ENCODE measurements around the gene PAQR6. TPM values are rescaled to one million over a fixed set of nuclear protein-coding genes. Genes with fewer than 3 reads are reported as not detected.

Gene PAQR6, protein sequence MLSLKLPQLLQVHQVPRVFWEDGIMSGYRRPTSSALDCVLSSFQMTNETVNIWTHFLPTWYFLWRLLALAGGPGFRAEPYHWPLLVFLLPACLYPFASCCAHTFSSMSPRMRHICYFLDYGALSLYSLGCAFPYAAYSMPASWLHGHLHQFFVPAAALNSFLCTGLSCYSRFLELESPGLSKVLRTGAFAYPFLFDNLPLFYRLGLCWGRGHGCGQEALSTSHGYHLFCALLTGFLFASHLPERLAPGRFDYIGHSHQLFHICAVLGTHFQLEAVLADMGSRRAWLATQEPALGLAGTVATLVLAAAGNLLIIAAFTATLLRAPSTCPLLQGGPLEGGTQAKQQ
- 0.27 and 0.47 TPM in 2 replicates for total RNA-seq

DNA sequence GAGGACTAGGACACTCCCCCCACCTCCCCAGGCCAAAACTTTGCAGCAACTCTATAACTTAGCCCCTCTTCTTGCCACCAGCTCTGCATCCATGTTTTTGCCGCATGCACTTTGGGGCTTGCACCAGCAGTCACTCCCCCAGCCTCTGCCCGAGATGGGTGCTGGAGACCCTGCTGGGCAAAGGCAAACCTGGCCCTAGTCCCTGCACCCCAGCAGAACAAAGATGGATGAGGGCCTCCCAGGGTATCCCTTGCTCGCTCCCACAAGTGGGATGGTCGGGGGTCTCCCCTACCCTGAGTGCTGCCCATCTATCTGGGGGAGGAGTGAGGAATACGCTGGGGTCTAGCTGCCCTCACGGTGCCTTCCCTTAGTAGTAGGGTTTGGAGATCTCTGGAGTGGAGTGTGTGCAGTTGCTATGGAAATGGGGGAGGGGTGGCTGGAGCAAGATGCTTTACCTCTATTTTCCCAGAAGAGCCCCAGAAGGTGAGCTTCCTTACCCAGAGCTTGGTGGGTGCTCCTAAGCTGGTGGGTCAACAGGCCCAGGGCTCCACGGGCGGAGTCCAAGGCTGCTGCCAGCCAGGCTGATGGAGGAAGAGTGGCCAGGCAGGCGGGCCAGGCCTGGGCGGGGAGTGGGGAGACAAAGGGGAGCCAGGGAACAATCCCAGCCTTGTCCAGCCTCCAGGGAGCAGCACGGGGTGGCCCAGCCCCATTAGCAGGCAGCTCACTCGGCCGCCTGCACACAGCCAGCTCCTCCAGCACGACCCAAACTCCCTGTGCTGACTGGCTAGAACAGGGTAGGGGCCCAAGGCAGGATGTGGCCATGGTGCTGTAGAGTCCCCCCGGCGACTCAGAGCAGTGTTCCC, at the start of gene PAQR6:
PAQR6 (minus strand) TSS at position 597 of the 863 bp plus-strand sequence. CDS start 1,325 bp downstream, outside the sequence.

DNA sequence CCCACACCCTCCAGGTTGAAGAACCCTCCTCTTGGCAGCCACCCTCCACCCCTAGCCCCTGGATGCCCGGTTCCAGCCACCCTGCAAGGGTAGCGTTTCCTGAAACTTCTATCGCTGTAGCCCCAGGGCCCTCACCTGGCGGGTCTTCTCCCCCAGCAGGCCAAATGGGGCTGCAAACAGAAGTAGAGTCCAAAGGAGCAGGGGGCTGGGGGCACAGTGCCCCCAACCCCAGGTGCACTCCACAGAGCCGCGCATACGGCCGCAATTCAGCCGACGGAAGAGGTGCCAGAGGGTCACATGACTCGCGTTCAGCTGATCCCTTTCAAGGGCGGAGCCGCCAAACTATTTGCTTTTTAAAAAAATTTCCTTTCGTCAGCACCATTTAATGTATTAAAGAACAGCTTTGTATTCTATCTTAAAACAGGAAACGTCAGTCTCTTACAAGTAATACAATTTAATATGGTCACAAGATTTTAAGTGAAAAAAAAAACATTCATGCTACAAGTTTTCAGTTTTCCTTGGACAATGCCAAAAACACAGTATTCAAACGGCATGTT, 47.6 kb upstream of the PAQR6 start, which contains the start of gene GLMP:
GLMP (minus strand) TSS at position 289 of the 557 bp plus-strand sequence; CDS start at position 255, 34 bp downstream.

DNA sequence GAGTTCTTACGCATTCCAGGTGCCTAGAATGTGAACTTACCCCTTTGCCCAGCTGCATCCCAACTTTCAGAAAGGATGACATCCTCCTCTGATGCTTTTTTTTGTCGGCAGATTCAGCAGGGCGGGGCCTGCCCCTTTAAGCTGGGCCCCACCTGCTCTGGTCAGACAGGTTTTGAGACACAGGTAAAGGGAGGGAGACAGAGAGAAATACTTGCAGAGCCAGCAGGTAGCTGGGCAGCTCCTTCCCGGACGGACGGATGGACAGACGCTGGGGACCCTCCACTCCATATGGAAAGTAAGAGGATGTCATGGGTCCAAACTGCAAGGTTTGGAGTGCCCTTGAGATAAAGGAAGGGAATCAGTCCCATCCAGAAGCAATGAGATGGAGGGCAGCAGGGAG, 36.3 kb upstream of the PAQR6 start, which contains the start of gene TMEM79:
TMEM79 (plus strand) TSS at position 214 of the 400 bp plus-strand sequence. CDS start 902 bp downstream, outside the sequence.

DNA sequence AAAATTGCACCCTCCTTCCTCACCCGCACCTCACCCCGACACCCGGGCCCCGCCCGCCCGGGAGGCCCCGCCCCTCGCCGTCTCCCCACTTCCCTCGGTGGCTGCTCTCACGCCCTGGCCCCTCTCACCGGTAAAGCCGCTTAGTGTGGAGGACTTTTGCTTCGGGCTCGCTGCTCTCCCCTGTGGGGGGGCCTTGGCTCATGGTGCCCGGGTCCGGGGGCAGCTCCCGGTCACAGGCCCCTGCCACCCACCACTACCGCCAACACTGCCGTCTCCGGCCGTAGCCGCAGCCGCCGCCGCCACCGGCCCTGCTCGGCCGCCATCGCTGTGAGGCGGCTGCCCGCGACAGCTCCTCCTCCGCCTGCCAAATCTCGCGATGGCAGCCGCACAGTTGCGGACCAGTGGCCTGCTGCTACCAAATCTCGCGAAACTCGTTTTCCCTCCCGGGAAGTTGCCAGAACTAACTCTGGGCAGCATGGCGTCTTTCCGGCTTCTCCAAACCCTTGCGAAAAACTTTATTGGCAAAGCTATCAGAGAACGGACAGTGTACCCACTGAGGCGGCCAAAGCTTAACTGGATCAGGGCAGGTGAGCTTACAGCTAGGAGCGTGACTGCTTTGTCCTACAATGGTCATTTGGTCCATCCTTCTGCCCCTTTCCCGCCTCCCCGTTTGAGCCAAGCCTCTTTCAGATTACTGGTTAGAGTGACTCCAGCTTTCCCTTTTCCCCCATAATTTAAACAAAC, 34.8 kb upstream of the PAQR6 start, which contains the start of gene SMG5:
SMG5 (minus strand) TSS at position 347 of the 744 bp plus-strand sequence; CDS start at position 202, 145 bp downstream.

DNA sequence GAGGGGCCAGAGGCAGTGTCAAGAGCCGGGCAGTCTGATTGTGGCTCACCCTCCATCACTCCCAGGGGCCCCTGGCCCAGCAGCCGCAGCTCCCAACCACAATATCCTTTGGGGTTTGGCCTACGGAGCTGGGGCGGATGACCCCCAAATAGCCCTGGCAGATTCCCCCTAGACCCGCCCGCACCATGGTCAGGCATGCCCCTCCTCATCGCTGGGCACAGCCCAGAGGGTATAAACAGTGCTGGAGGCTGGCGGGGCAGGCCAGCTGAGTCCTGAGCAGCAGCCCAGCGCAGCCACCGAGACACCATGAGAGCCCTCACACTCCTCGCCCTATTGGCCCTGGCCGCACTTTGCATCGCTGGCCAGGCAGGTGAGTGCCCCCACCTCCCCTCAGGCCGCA, 5.9 kb downstream of the PAQR6 start, which contains the start of gene BGLAP:
BGLAP (plus strand) TSS at position 259 of the 400 bp plus-strand sequence; CDS start at position 307, 48 bp downstream.

DNA sequence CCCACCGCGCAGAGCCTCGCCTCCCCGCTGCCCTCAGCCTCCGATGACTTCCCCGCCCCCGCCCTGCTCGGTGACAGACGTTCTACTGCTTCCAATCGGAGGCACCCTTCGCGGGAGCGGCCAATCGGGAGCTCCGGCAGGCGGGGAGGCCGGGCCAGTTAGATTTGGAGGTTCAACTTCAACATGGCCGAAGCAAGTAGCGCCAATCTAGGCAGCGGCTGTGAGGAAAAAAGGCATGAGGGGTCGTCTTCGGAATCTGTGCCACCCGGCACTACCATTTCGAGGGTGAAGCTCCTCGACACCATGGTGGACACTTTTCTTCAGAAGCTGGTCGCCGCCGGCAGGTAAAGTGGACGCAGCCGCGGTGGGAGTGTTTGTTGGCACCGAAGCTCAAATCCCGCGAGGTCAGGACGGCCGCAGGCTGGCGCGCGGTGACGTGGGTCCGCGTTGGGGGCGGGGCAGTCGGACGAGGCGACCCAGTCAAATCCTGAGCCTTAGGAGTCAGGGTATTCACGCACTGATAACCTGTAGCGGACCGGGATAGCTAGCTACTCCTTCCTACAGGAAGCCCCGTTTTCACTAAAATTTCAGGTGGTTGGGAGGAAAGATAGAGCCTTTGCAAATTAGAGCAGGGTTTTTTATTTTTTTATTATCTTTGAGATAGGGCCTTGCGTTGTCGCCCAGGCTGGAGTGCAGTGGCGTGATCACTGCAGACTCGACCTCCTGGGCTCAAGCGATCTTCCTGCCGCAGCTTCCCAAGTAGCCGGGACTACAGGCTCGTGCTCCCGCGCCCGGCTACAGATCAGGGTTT, 34.8 kb downstream of the PAQR6 start, which contains the start of gene PMF1:
PMF1 (plus strand) TSS at position 175 of the 811 bp plus-strand sequence; CDS start at position 184, 9 bp downstream.

DNA sequence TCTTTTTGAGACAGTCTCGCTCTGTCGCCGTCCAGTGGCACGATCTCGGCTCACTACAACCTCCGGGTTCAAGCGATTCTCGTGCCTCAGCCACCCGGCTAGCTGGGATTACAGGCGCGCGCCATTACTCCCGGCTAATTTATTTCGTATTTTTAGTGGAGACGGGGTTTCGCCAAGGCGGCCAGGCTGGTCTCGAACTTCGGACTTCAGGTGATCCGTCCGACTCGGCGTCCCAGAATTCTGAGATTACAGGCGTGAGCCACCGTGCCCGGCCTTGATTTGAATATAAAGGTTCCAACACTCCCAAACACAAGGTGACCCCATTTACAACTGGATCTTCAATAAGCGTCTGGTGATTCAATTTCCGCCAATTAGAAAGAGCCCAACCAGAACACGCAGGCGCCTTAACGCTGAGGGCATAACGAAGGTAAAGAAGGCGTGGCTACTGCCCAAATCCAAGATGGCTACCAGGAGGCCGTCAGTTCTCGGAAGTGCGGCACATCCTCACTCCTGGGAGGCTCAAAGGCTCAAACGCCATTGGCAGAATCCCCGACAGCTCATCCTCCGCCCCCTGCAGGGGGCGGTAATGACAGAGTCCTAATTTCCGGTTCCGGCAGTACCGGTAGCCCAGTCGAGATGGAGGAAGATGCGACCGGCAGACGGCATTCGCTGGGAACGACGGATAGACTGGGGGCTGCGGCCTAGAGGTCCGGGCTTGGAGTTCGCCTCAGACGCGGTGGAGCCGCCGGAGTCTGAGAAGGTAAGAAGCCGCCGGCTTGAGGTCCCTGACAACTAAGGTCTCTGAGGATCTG, 54.2 kb downstream of the PAQR6 start, which contains the start of gene SLC25A44:
SLC25A44 (plus strand) TSS at position 617 of the 812 bp plus-strand sequence. CDS start 5,744 bp downstream, outside the sequence.

Other genes starting within 250 kb of the PAQR6 start
- gene SSR2, start 227.1 kb downstream of the PAQR6 start, total RNA-seq: 278 and 411 TPM in 2 replicates
- gene UBQLN4, start 194.3 kb downstream of the PAQR6 start, total RNA-seq: 17.2 and 17.4 TPM in 2 replicates
- 71.8 and 96.3 TPM in 2 replicates for gene LAMTOR2, start 193.3 kb downstream of the PAQR6 start, total RNA-seq
- not detected in 2 replicates for gene RAB25, start 186.9 kb downstream of the PAQR6 start, total RNA-seq
- 5.6 and 12.3 TPM in 2 replicates for gene MEX3A, start 165.6 kb downstream of the PAQR6 start, total RNA-seq
- 737 and 1,090 TPM in 2 replicates for gene LMNA, start 133.3 kb downstream of the PAQR6 start, total RNA-seq
- 0.27 and 0.56 TPM in 2 replicates for gene SEMA4A, start 94.5 kb downstream of the PAQR6 start, total RNA-seq
- gene SLC25A44, start 54.0 kb downstream of the PAQR6 start, total RNA-seq: 8.3 and 10.0 TPM in 2 replicates
- 32.5 and 45.0 TPM in 2 replicates for gene PMF1, start 35.0 kb downstream of the PAQR6 start, total RNA-seq
- gene BGLAP, start 5.9 kb downstream of the PAQR6 start, total RNA-seq: 0.19 and 0.27 TPM in 2 replicates
- gene SMG5, start 34.8 kb upstream of the PAQR6 start, total RNA-seq: 48.9 and 61.2 TPM in 2 replicates
- 1.2 and 1.5 TPM in 2 replicates for gene TMEM79, start 36.3 kb upstream of the PAQR6 start, total RNA-seq
- gene GLMP, start 47.6 kb upstream of the PAQR6 start, total RNA-seq: 31.9 and 38.0 TPM in 2 replicates
- 0.09 TPM in 1 of 2 replicates, not detected in the other for gene VHLL, start 51.3 kb upstream of the PAQR6 start, total RNA-seq
- 671 and 748 TPM in 2 replicates for gene CCT3, start 90.2 kb upstream of the PAQR6 start, total RNA-seq
- not detected in 2 replicates for gene TSACC, start 90.5 kb upstream of the PAQR6 start, total RNA-seq
- gene RHBG, start 121.2 kb upstream of the PAQR6 start, total RNA-seq: not detected in 2 replicates